Hypothalamus (tissue), 51 donors: Measurements from ENCODE around the gene ACLY.
"Not testable (repeated sequence)": the region's sequence is repeated elsewhere in the genome, so short reads cannot be mapped to it uniquely, and the experiment has no call there.

Experiments used
- DNase-seq, 51 donors: peaks; one replicate each; lab custom pipeline; 2025; lab: John Stamatoyannopoulos, UW

Gene ACLY

DNA sequence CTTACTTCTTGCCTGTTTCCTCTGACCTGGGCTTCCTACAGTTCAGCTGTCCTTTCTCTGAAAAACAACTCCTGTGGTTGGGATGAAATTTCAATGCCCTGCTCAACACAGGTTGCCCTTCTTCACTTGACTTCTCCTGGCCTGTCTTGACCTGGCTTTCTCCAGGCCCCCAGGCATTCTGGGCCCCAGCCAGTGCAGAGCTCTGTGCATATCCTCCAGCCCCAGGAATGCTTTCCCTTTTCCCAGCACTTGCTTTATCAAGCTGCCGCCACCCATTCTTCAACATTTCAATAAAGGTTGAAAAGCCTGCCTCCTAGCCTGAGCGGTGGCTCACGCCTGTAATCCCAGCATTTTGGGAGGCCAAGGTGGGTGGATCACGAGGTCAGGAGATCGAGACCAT, 22.4 kb upstream of the ACLY start:
- no peak for DNase-seq

DNA sequence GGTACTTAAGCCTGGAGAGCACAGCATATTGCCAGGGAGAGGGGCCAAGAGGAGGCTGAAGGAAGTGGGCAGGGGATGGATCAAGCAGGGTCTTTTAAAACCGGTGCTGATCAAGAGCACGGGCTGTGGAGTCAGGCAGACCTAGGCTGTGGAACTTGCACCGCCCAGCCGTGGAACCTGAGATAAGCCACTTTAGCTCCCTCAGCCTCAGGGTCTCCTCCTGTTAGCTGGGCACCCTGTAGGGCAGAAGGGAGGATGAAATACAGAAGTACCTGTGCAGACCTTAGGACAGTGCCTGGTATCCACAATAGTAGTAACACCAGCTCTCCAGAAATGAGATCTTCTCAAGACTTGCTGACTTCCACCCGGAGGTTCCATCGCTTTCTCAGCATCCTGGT, 20.9 kb upstream of the ACLY start:
- no peak for DNase-seq

DNA sequence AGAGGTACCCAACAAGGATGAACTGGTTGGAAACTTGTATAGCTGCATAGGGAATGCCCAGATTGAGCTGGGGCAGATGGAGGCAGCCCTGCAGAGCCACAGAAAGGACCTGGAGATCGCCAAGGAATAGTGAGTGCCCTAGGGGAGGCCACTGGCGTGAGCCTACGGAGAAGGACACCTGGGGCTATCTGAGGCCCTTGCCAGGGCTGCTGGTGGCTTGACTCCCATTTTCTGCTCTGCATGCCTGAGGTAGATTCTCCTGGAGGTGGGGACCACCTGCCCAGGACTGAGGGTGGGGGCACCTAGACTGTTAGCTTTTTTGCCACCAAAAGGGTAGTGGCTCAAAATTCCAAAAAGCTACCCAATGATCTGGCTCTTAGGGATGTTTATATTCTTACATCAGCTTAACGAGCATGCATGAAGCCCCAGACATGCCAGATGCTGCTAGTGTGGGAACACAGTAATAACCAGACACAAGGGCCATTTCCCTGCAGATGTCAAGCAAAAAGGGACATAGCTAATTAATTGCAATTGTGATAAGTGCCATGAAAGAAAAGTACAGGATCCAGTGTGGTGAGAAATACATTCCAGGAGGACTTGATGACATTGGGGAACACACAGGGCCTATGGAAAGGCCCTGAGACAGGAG, 20.4 kb upstream of the ACLY start:
- no peak for DNase-seq

- DNase-seq, result peak in 6 of 51 donors; percentile 2 to 38 (median 6)
Measured at GRCh38 chr17:41937970-41938954, 19.5 kb upstream of the ACLY start.

GRCh38 chr17:41935641-41936040, 16.9 kb upstream of the ACLY start:
- DNase-seq, result no peak

GRCh38 chr17:41932816-41933389, 14.2 kb upstream of the ACLY start:
- no peak for DNase-seq

- not testable (repeated sequence) for DNase-seq
Measured at GRCh38 chr17:41931715-41932114, 13.0 kb upstream of the ACLY start.

DNA sequence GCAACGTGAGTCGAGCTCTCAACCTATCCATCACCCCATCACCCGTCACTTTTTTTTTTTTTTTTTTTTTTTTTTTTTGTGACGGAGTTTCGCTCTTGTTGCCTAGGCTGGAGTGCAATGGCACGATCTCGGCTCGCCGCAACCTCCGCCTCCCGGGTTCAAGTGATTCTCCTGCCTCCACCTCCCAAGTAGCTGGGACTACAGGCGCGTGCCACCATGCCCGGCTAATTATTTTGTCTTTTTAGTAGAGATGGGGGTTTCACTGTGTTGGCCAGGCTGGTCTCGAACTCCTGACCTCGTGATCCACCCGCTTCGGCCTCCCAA, 12.0 kb upstream of the ACLY start:
- DNase-seq, result not testable (repeated sequence)

DNA sequence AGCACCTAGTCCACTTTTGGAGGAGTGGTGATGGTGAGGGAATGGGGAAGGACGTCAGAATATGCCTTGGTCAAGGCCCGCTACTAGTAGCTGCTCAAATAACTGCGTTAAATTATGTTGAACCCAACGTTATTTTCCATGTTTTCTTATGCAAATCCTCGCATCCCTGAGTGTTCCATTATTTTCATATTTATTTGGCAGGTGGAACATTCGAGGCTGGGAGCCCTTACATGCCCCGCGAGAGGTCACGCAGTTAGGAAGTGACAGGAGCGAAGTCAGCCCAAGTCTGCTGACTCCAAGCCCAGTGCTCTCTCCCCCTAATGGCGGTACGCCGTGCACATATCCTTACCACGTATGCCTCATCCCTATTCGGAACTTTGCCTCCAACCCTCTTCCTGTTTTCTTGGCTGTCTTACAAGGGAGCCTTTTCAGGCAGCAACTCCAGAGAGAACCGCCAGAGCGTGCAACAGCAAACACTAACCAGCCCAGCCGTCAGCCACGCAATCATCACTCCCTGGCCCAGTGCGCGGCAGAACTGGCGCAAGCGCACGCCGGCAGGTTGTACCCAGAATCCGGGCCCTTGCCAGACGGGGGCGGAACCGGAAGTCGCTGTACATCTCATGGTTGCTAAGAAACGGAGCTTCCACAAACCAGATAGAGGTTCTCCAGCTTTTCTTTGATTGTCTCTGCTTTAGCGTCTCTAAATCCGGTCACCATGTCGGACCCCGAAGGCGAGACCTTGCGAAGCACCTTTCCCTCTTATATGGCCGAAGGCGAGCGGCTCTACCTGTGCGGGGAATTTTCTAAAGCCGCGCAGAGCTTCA, 11.5 kb upstream of the ACLY start, which contains the start of gene ODAD4:
TSS of gene ODAD4 (plus strand) at position 609 of the 824 bp plus-strand sequence. CDS start at position 716, 107 bp downstream.
- DNase-seq, result peak; percentile 63 to 97 (median 91)

- no peak for DNase-seq
Measured at GRCh38 chr17:41928693-41929251, 10.0 kb upstream of the ACLY start.

- no peak for DNase-seq
Measured at GRCh38 chr17:41925991-41926590, 7.3 kb upstream of the ACLY start.

DNA sequence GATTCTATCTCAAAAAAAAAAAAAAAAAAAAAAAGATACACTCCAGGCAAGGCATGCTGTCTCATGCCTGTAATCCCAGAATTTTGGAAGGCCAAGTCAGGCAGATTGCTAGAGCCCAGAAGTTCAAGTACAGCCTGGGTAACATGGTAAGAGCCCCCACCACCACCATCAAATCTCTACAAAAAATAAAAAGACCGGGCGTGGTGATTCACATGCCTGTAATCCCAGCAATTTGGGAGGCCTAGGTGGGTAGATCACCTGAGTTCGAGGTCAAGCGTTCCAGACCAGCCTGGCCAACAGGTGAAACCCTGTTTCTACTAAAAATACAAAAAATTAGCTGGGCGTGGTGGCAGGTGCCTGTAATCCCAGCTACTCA, 1.8 kb upstream of the ACLY start:
- DNase-seq, result no peak

DNA sequence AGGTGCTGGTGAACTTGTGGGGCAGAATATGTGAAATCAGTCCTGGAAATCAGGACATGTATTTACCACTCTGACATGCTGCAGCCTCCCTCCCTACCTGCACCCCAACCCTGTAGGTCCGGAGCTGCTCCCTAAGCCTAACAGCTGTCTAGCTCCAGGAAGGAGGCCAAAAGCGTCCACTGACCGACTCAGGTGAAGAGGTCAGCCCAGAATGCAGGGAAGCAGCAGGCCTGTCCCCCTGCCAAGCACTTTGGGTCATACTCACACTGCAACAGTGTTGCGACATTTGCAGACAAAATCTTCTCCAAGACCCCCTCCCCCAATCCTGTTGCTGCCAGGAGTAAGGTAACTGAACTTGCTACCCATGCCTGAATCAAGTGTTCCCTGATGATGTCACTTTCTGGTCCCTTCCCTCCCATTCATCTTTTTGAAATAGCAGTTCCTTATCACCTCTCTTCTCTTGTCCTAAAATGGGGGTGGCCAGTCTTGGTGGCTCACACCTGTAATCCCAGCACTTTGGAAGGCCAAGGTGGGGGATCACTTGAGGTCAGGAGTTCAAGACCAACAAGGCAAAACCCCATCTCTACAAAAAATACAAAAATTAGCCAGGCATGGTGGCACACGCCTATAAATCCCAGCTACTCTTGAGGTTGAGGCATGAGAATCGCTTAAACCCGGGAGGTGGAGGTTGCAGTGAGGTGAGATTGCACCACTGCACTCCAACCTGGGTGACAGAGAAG, 1.3 kb upstream of the ACLY start:
- peak in 1 of 51 donors; percentile 11 for DNase-seq

- peak in 8 of 51 donors; percentile 34 to 81 (median 56) for DNase-seq
Measured at GRCh38 chr17:41919165-41919817, 540 bp upstream of the ACLY start.

DNA sequence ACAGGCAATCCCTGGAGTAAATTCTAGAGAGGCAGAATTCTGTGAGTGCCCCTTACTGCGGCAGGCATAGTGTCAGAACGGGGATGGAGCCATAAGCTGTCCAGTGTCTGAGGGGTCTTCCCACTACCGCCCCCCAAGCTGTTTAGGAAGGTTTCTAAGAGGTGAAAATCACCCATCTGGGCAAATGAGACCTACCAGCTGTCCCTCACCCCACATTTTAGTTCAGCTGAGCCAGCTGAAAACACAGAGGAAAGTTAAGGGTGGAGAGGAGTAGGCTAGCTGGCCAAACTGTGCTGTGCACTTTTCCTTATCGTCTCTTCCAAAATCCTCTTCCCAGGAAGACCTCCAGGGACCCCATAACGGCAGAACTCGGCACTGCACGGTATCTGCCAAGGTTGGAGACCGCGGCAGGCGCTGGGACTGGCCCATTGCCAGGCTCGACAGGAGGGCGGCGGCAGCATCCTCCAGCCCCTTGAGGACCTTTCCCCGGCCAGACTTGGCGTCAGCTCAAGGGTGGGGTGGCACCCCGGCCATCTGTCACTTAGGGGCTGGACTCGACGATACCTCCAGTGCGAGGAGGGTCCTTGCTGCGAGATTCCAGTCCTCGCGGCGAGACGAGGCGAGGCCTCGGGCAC, 955 bp downstream of the ACLY start:
- DNase-seq, result peak in 24 of 51 donors; percentile 6 to 58 (median 36)

GRCh38 chr17:41917192-41917591, 1.6 kb downstream of the ACLY start:
- DNase-seq, result peak in 10 of 51 donors; percentile 6 to 47 (median 17)

- no peak for DNase-seq
Measured at GRCh38 chr17:41915566-41915965, 3.2 kb downstream of the ACLY start.

DNA sequence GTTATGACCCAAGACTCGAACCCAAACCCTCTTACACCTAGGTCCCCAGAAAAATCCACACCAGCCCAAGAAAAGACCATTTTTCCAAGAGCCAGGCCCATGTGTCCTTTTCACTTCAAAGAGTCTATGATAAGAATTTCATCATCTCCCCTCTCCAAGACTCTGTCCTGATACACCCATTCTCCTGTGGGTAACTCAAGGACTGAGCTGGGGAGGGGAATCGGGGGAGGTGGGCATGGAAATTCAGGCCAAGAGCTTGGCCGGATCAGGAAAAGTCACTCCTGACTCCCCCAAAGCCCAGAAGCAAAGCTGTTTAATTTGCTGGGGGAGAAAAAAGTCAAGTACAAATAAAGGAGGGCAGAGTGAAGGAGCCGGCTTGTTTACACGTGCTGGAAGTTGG, 3.7 kb downstream of the ACLY start:
- DNase-seq, result no peak
